Naive thymus-derived CD4-positive, alpha-beta T cell (primary cell): Measurements from ENCODE around the gene PITX3. TPM values are rescaled to one million over a fixed set of nuclear protein-coding genes. Genes with fewer than 3 reads are reported as not detected.
"Not testable (repeated sequence)": the region's sequence is repeated elsewhere in the genome, so short reads cannot be mapped to it uniquely, and the experiment has no call there.

Experiments used
- ATAC-seq: fragments of 150-1000 bp; cut with Tn5 transposase; 2 replicates; pipeline ENCODE4 v1.10.0; 2021; ENCODE audit warnings: mild to moderate bottlenecking, moderate library complexity
- CTCF ChIA-PET: fragments of 350-600 bp; sonication (Branson Sonifier 250); formaldehyde crosslinking; loops from one replicate; lab custom pipeline; 2021; ENCODE audit warnings: antibody characterized with exemption; lab: Charles Lee
- POLR2A ChIA-PET: fragments of 350-600 bp; sonication (Branson Sonifier 250); formaldehyde crosslinking; loops from one replicate; lab custom pipeline; 2021; ENCODE audit warnings: antibody characterized with exemption, inconsistent platforms; lab: Charles Lee
- DNase-seq, 9 donors: peaks; one replicate each; pipeline versions ENCODE4 v3.0.0 to v3.0.0-alpha.2; 2020 to 2022; ENCODE audit warnings: mixed read lengths in 1 of 9
- H3K27ac ChIP-seq: one replicate; pipeline ENCODE4 v1.7.0; 2013; ENCODE audit warnings: mild to moderate bottlenecking, low read depth, low read length, moderate library complexity
- H3K27me3 ChIP-seq, 2 donors: one replicate each; pipeline ENCODE4 v1.7.0; 2013; ENCODE audit warnings: low read length in 2 of 2, mild to moderate bottlenecking in 2 of 2, moderate library complexity in 2 of 2; ENCODE audit not compliant: control insufficient read depth in 2 of 2, insufficient read depth in 2 of 2
- H3K36me3 ChIP-seq, 3 experiments: 1 replicate in 2 of 3; 2 replicates in 1 of 3; pipeline ENCODE4 v1.7.0; 2013; ENCODE audit warnings: low read length in 3 of 3, mild to moderate bottlenecking in 3 of 3, moderate library complexity in 1 of 3; ENCODE audit not compliant: insufficient read depth in 3 of 3, control insufficient read depth in 2 of 3
- H3K4me1 ChIP-seq, 2 donors: one replicate each; pipeline ENCODE4 v1.7.0; 2013; ENCODE audit warnings: low read length in 2 of 2, mild to moderate bottlenecking in 2 of 2, moderate library complexity in 1 of 2; ENCODE audit not compliant: control insufficient read depth in 2 of 2, insufficient read depth in 2 of 2
- H3K4me3 ChIP-seq: 2 replicates; pipeline ENCODE4 v1.7.0; 2013; ENCODE audit warnings: mild to moderate bottlenecking, low read length
- H3K9me3 ChIP-seq, 3 experiments: 1 replicate in 2 of 3; 2 replicates in 1 of 3; pipeline ENCODE4 v1.7.0; 2013; ENCODE audit warnings: low read length in 3 of 3; ENCODE audit not compliant: control insufficient read depth in 2 of 3
- H3K27ac Mint-ChIP-seq, 9 donors: one replicate each; pipeline ENCODE4 v1.8.0; 2020 to 2022; ENCODE audit warnings: mixed read lengths in 9 of 9, mild to moderate bottlenecking in 8 of 9, moderate library complexity in 5 of 9, inconsistent platforms in 2 of 9
- H3K27me3 Mint-ChIP-seq, 5 donors: one replicate each; pipeline ENCODE4 v1.8.0; 2021 to 2022; ENCODE audit warnings: mixed read lengths in 5 of 5, mild to moderate bottlenecking in 1 of 5
- H3K36me3 Mint-ChIP-seq, 5 donors: one replicate each; pipeline ENCODE4 v1.8.0; 2020 to 2022; ENCODE audit warnings: mixed read lengths in 5 of 5, mild to moderate bottlenecking in 3 of 5, inconsistent platforms in 1 of 5
- H3K4me1 Mint-ChIP-seq, 7 donors: one replicate each; pipeline ENCODE4 v1.8.0; 2020 to 2022; ENCODE audit warnings: mixed read lengths in 7 of 7, mild to moderate bottlenecking in 3 of 7, inconsistent platforms in 1 of 7
- H3K4me3 Mint-ChIP-seq, 10 donors: one replicate each; pipeline ENCODE4 v1.8.0; 2020 to 2022; ENCODE audit warnings: mild to moderate bottlenecking in 10 of 10, mixed read lengths in 10 of 10, moderate library complexity in 6 of 10, inconsistent platforms in 2 of 10
- H3K9me3 Mint-ChIP-seq, 11 donors: one replicate each; pipeline ENCODE4 v1.8.0; 2020 to 2022; ENCODE audit warnings: mixed read lengths in 11 of 11, mild to moderate bottlenecking in 4 of 11, inconsistent platforms in 1 of 11, moderate library complexity in 1 of 11
- intact Hi-C, 2 donors: fragments of 100-400 bp; cut with micrococcal nuclease; formaldehyde crosslinking; loops; one replicate each; pipeline ENCODE4 v1.15.1; 2023
- polyA plus RNA-seq, 2 donors: library from polyadenylated mRNA; unstranded; fragments of 300-500 nt; fragmentation: Illumina TruSeq; gene quantifications; one replicate each; pipeline ENCODE4 v1.2.3, GENCODE V29; 2021
- total RNA-seq, 6 experiments: library from RNA in 5 of 6; stranded (reverse) in 5 of 6; gene quantifications; 1 replicate in 5 of 6; 2 replicates in 1 of 6; pipeline ENCODE4 v1.2.3 and lab custom pipeline; 2021 to 2026

PITX3 gene
- total and polyA plus RNA-seq, 7 experiments from 2014 or later = not detected

- Mint-ChIP-seq H3K27ac (peak overlapping the region in 1 of 9 donors; percentile 78), H3K36me3 (no peaks in the 10 kb centered on the region), H3K4me3 (peak overlapping the region; percentile 72 to 95 (median 80)), H3K4me1 (peaks cover 14 to 26% (median 21%) of the 10 kb centered on the region in 7 donors), H3K27me3 (peaks cover 35 to 71% (median 39%) of the 10 kb centered on the region in 5 donors), H3K9me3 (no peaks in the 10 kb centered on the region)
- DNase-seq (no peak), ATAC-seq (no peak)
- intact Hi-C loops = loop anchor here (1.0 to 5.0 kb wide), 4 partner anchors 39 to 370 kb away; partner anchors contain the start of genes ARMH3 (in 1 of the 2) and PPRC1 (in 1 of the 2)
- H3K27me3 ChIP-seq = peaks cover 3 to 5% of the 10 kb centered on the region in 2 donors
- CTCF ChIA-PET = interaction anchor here (1.0 to 4.9 kb wide), 6 partner anchors 15 to 177 kb away, joined by 3 to 25 read pairs (median 3); partner anchors contain the start of gene PITX3
- POLR2A ChIA-PET = interaction anchor here (1.1 kb wide), 1 partner anchor 19 kb away, joined by 4 read pairs; the partner anchor contains the start of gene GBF1
- H3K4me1 ChIP-seq = peaks cover 20 to 22% of the 10 kb centered on the region in 2 donors
- H3K9me3 ChIP-seq = no peaks in the 10 kb centered on the region
- no peak overlapping the region for H3K27ac ChIP-seq
- H3K36me3 ChIP-seq = no peaks in the 10 kb centered on the region
- H3K4me3 ChIP-seq = peak overlapping the region; percentile 26
Observed at GRCh38 chr10:102226542-102226870, 14.8 kb downstream of the PITX3 start.

- Histone ChIP-seq H3K4me3 (peak within 1 kb of the TSS; percentile 26), H3K4me1 (peaks cover 20 to 22% of the 10 kb centered on the region in 2 donors), H3K27ac (no peak within 1 kb of the TSS), H3K36me3 (no peaks in the 10 kb centered on the region), H3K9me3 (no peaks in the 10 kb centered on the region), H3K27me3 (peaks cover 3 to 5% of the 10 kb centered on the region in 2 donors)
- ATAC-seq = peak; percentile 95
- Mint-ChIP-seq H3K36me3 (no peaks in the 10 kb centered on the region), H3K27me3 (peaks cover 36 to 74% (median 39%) of the 10 kb centered on the region in 5 donors), H3K4me3 (peak within 1 kb of the TSS; percentile 72 to 95 (median 80)), H3K9me3 (no peaks in the 10 kb centered on the region), H3K27ac (peak within 1 kb of the TSS in 5 of 9 donors; percentile 14 to 78 (median 74)), H3K4me1 (peaks cover 14 to 23% (median 21%) of the 10 kb centered on the region in 7 donors)
- intact Hi-C loops = loop anchor here (1.0 to 5.0 kb wide), 4 partner anchors 39 to 370 kb away; partner anchors contain the start of genes ARMH3 (in 1 of the 2) and PPRC1 (in 1 of the 2)
- POLR2A ChIA-PET = no interaction called here
- CTCF ChIA-PET = interaction anchor here (0.6 to 4.9 kb wide), 7 partner anchors 18 to 254 kb away, joined by 3 to 25 read pairs (median 3); no protein-coding TSS in a partner anchor
- DNase-seq = peak; percentile 56 to 83 (median 79)
Observed at GRCh38 chr10:102225646-102226541, 15.4 kb downstream of the PITX3 start, which contains the start of gene ELOVL3. Gene ELOVL3 (plus strand): TSS chr10:102226299. CDS start chr10:102226549, 250 bp downstream.

DNA sequence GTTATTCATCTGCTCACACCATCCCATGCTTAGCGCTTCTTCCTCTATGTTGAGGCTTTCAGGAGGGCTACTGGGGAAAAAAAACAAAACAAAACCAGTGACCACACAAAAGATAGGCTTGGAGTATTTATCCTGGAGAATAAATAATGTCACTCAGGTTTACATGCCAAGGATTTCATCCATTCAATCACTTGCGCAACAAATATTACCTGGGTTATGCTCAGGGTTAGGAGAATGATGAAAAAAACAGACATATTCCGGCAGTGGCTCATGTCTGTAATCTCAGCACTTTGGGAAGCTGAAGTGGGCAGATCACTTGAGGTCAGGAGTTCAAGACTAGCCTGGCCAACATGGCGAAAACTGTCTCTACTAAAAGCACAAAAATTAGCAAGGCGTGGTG, 18.5 kb downstream of the PITX3 start:
- Mint-ChIP-seq H3K36me3 (no peaks in the 10 kb centered on the region), H3K4me3 (no peak overlapping the region), H3K9me3 (no peaks in the 10 kb centered on the region), H3K27me3 (peaks cover 15 to 50% (median 18%) of the 10 kb centered on the region in 5 donors), H3K27ac (no peak overlapping the region), H3K4me1 (peaks cover 13 to 18% (median 14%) of the 10 kb centered on the region in 7 donors)
- intact Hi-C loops = no loop called here
- Histone ChIP-seq H3K4me1 (peaks cover 13 to 15% of the 10 kb centered on the region in 2 donors), H3K36me3 (no peaks in the 10 kb centered on the region), H3K27ac (no peak overlapping the region), H3K9me3 (no peaks in the 10 kb centered on the region), H3K4me3 (no peak overlapping the region), H3K27me3 (peaks cover 0 to under 1% of the 10 kb centered on the region in 2 donors)
- DNase-seq (no peak), ATAC-seq (no peak)
- POLR2A ChIA-PET = no interaction called here
- CTCF ChIA-PET = no interaction called here

DNA sequence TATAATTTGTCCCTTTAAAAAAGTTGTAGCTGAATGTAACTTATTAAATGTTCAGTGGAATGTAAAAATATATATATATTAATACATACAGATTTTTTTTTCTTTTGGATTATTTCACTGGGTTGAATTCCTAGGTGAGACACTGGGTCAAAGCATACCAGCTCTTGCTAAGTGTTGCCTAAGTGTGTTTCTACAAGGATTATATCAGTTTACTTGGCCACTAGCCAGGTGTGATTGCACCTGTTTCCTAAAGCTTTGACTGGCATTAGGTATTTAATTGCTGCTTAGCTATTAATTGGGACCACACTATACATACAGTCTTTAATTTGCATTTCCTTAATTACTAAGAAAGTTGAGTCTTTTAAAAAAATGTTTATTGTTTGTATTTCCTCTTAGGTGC, 20.7 kb downstream of the PITX3 start:
- no peak for DNase-seq
- Mint-ChIP-seq H3K27me3 (peaks cover 0 to 36% (median 3%) of the 10 kb centered on the region in 5 donors), H3K4me1 (peaks cover under 1 to 2% (median 1%) of the 10 kb centered on the region in 7 donors), H3K4me3 (no peak overlapping the region), H3K9me3 (no peaks in the 10 kb centered on the region), H3K36me3 (no peaks in the 10 kb centered on the region), H3K27ac (no peak overlapping the region)
- POLR2A ChIA-PET = interaction anchor here (0.6 kb wide), 1 partner anchor 27 kb away, joined by 3 read pairs; no protein-coding TSS in a partner anchor
- Histone ChIP-seq H3K4me1 (peaks cover 0 to under 1% of the 10 kb centered on the region in 2 donors), H3K27ac (no peak overlapping the region), H3K9me3 (no peaks in the 10 kb centered on the region), H3K27me3 (no peaks in the 10 kb centered on the region), H3K36me3 (no peaks in the 10 kb centered on the region), H3K4me3 (no peak overlapping the region)
- CTCF ChIA-PET = interaction anchor here (1.1 kb wide), 1 partner anchor 9 kb away, joined by 5 read pairs; no protein-coding TSS in a partner anchor
- ATAC-seq = no peak
- intact Hi-C loops = no loop called here

DNA sequence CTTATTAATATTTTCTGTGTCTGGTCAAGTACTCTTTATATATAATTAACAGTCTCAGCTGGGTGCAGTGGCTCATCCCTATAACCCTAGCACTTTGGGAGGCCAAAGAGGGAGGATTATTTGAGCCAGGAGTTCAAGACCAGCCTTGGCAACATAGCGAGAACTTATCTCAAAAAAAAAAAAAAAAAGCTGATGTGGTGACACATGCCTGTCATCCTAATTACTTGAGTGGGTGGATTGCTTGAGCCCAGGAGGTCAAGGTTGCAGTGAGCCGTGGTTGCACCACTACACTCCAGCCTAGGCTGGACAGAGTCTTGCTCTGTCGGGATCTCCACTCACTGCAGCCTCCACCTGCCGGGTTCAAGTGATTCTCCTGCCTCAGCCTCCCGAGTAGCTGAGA, 21.9 kb downstream of the PITX3 start:
- intact Hi-C loops = no loop called here
- Mint-ChIP-seq H3K36me3 (peaks cover 0 to under 1% (median 0%) of the 10 kb centered on the region in 5 donors), H3K27ac (no peak overlapping the region), H3K27me3 (peaks cover 0 to 37% (median 3%) of the 10 kb centered on the region in 5 donors), H3K9me3 (peaks cover 0 to 1% (median 0%) of the 10 kb centered on the region in 11 donors), H3K4me1 (no peaks in the 10 kb centered on the region), H3K4me3 (no peak overlapping the region)
- CTCF ChIA-PET = interaction anchor here (0.6 to 1.6 kb wide), 2 partner anchors 11 to 352 kb away, joined by 4 to 5 read pairs; no protein-coding TSS in a partner anchor
- Histone ChIP-seq H3K9me3 (no peaks in the 10 kb centered on the region), H3K27ac (no peak overlapping the region), H3K27me3 (no peaks in the 10 kb centered on the region), H3K4me1 (no peaks in the 10 kb centered on the region), H3K4me3 (no peak overlapping the region), H3K36me3 (no peaks in the 10 kb centered on the region)
- POLR2A ChIA-PET = no interaction called here
- no peak for DNase-seq
- ATAC-seq = no peak

GRCh38 chr10:102213599-102213998, 27.7 kb downstream of the PITX3 start:
- H3K36me3 ChIP-seq, CTCF ChIA-PET, DNase-seq, H3K9me3 Mint-ChIP-seq, H3K4me3 ChIP-seq, H3K4me3 Mint-ChIP-seq, H3K36me3 Mint-ChIP-seq, H3K4me1 Mint-ChIP-seq, intact Hi-C loops, H3K4me1 ChIP-seq, POLR2A ChIA-PET, ATAC-seq, H3K27ac Mint-ChIP-seq, H3K27ac ChIP-seq, H3K27me3 ChIP-seq, H3K9me3 ChIP-seq: not testable (repeated sequence)
- H3K27me3 Mint-ChIP-seq = peaks cover 0 to 21% (median 0%) of the 10 kb centered on the region in 5 donors
